Peyer's patch (tissue), 4 donors: ENCODE results near the gene MDFIC2.

Experiments
- POLR2A ChIP-seq, 2 donors: fragments of 450-650 bp; IDR thresholded peaks; one replicate each; pipeline ENCODE4 v1.5.1; 2017; ENCODE audit warnings: antibody characterized with exemption in 2 of 2, mild to moderate bottlenecking in 2 of 2, moderate library complexity in 2 of 2
- TF ChIP-seq, protein P1 (sequence below), 6 experiments: fragments of 450-650 bp in 4 of 6; fragments of 200-600 bp in 2 of 6; sonication (generic) in 1 of 6; IDR thresholded peaks; one replicate each; pipeline ENCODE4 v1.5.1; 2017 to 2019; ENCODE audit warnings: antibody characterized with exemption in 6 of 6, mild to moderate bottlenecking in 3 of 6, moderate library complexity in 1 of 6

DNA sequence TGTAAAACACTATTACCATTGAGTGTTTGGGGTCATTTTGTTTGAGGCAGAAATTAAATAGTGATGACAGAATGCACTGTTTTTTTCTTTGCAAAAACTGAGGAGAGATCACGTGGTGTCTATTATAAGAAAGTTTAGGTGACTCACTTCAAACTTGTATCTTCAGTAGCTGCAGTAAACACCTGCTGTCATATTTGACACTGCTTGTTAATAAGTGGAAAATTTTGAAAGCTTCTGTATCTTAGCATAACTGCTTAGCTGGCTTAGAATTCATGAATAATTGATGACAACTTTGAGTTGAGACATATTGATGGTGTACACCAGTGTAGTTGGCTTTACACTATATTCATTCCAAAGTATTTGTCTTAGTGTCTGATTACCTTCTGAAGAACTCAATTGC lies 29.7 kb upstream of the MDFIC2 start:
- TF ChIP-seq, protein P1, sequence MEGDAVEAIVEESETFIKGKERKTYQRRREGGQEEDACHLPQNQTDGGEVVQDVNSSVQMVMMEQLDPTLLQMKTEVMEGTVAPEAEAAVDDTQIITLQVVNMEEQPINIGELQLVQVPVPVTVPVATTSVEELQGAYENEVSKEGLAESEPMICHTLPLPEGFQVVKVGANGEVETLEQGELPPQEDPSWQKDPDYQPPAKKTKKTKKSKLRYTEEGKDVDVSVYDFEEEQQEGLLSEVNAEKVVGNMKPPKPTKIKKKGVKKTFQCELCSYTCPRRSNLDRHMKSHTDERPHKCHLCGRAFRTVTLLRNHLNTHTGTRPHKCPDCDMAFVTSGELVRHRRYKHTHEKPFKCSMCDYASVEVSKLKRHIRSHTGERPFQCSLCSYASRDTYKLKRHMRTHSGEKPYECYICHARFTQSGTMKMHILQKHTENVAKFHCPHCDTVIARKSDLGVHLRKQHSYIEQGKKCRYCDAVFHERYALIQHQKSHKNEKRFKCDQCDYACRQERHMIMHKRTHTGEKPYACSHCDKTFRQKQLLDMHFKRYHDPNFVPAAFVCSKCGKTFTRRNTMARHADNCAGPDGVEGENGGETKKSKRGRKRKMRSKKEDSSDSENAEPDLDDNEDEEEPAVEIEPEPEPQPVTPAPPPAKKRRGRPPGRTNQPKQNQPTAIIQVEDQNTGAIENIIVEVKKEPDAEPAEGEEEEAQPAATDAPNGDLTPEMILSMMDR (IDR thresholded peaks at IDR 0.05): no peak
- no peak for TF ChIP-seq POLR2A (IDR thresholded peaks at IDR 0.05)
